ENCODE results near the gene MANEA.

DNA sequence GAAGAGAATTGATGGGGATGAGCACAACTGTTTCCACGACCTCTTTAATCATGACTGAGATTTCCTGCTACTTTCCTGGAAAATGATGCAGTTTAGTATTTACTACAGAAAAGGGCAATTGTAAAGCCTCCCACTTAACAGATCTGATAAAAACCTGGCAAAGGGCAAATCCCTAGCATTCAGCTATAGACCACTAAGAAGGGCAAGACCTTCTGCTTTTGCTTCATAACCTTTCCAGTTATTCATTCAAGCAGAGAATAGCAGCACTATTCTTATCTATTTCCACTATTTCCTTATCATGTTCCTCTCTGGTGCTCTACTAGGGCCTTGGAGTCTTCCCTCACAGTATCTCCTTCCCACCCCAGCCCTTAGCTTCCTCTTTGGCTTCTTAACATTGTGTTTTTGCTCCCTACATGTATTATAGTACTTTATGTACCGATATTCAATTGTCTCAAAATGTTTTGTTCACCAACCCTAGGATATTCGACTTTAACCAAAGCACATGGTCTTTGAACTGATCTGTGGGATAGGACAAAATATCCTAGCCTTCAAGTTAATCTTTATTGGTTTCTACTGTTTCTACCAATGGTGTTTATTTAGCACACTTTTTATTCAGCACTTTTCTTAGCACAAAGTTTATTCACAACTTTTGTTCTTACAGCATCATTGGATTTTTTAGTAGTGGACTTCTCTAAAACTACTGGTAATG is 32.7 kb upstream of the MANEA start:
- no peak for TF ChIP-seq EZH2phosphoT487 (IDR thresholded peaks at IDR 0.05; ENCODE audit: insufficient read depth, low read depth)
- TF ChIP-seq EZH2 (IDR thresholded peaks at IDR 0.05; ENCODE audit: insufficient read depth, poor library complexity, severe bottlenecking), result no peak
